OCI-LY3 (cell line): ENCODE measurements around the gene TENT5C.

ENCODE experiments used
- CTCF ChIP-seq: fragments of 200-600, 300-600 bp; sonication (generic); IDR thresholded peaks from 2 replicates; pipeline ENCODE4 v1.5.1; 2014; ENCODE audit warnings: antibody characterized with exemption, low read length, low read depth
- EZH2phosphoT487 ChIP-seq: fragments of 200-600 bp; shearing (Covaris generic); IDR thresholded peaks from 2 replicates; pipeline ENCODE4 v1.6.1; 2018; ENCODE audit warnings: antibody characterized with exemption, mixed run types, low read depth

GRCh38 chr1:117651616-117652015, 45.8 kb downstream of the TENT5C start:
- TF ChIP-seq EZH2phosphoT487 = no peak
- TF ChIP-seq CTCF = no peak
